CD4-positive, alpha-beta T cell (primary cell): ENCODE measurements around the gene MED15. TPM values are rescaled to one million over a fixed set of nuclear protein-coding genes. Genes with fewer than 3 reads are reported as not detected.

Source experiments
- ATAC-seq: fragments of 200-7000 bp; cut with Tn5 transposase; one replicate; pipeline ENCODE4 v1.10.0; 2022; ENCODE audit warnings: mild to moderate bottlenecking; ENCODE audit not compliant: poor library complexity
- CTCF ChIA-PET: fragments of 350-600 bp; sonication (Branson Sonifier 250); formaldehyde crosslinking; loops from one replicate; lab custom pipeline; 2021; ENCODE audit warnings: antibody characterized with exemption, inconsistent platforms; lab: Charles Lee
- POLR2A ChIA-PET: fragments of 350-600 bp; sonication (Branson Sonifier 250); formaldehyde crosslinking; loops from one replicate; lab custom pipeline; 2021; ENCODE audit warnings: antibody characterized with exemption, inconsistent platforms; lab: Charles Lee
- DNase-seq, 14 experiments: peaks; one replicate each; pipeline ENCODE4 v3.0.0-alpha.2; 2013 to 2020; ENCODE audit warnings: mixed read lengths in 2 of 14
- H3K27ac ChIP-seq, 2 donors: one replicate each; pipeline versions ENCODE4 v1.5.1 to v1.7.0; 2013; ENCODE audit warnings: low read length in 2 of 2, low read depth in 1 of 2, mild to moderate bottlenecking in 1 of 2
- H3K27me3 ChIP-seq, 2 experiments: 1 replicate in 1 of 2; 2 replicates in 1 of 2; pipeline versions ENCODE4 v1.6.1 to v1.7.0; 2013; ENCODE audit warnings: low read length in 2 of 2, control low read depth in 1 of 2, mild to moderate bottlenecking in 1 of 2, moderate library complexity in 1 of 2; ENCODE audit not compliant: insufficient read depth in 2 of 2, control insufficient read depth in 1 of 2
- H3K36me3 ChIP-seq: one replicate; pipeline ENCODE4 v1.6.1; 2013; ENCODE audit warnings: low read length, control low read depth; ENCODE audit not compliant: insufficient read depth
- H3K4me1 ChIP-seq: one replicate; pipeline ENCODE4 v1.6.1; 2013; ENCODE audit warnings: low read length, control low read depth; ENCODE audit not compliant: insufficient read depth
- H3K4me3 ChIP-seq: one replicate; pipeline ENCODE4 v1.5.1; 2013; ENCODE audit warnings: mild to moderate bottlenecking, low read length, moderate library complexity
- H3K9me3 ChIP-seq, 2 experiments: 1 replicate in 1 of 2; 2 replicates in 1 of 2; pipeline versions ENCODE4 v1.6.1 to v1.7.0; 2013; ENCODE audit warnings: low read length in 2 of 2, mild to moderate bottlenecking in 2 of 2, control low read depth in 1 of 2, moderate library complexity in 1 of 2; ENCODE audit not compliant: control insufficient read depth in 1 of 2, insufficient read depth in 1 of 2
- H3K27ac Mint-ChIP-seq: one replicate; pipeline ENCODE4 v1.8.0; 2020; ENCODE audit warnings: mixed read lengths
- H3K27me3 Mint-ChIP-seq: one replicate; pipeline ENCODE4 v1.8.0; 2021; ENCODE audit warnings: mixed read lengths
- H3K36me3 Mint-ChIP-seq: one replicate; pipeline ENCODE4 v1.8.0; 2021; ENCODE audit warnings: low read depth, mixed read lengths
- H3K4me1 Mint-ChIP-seq: one replicate; pipeline ENCODE4 v1.8.0; 2021; ENCODE audit warnings: low read depth, mixed read lengths
- H3K4me3 Mint-ChIP-seq: one replicate; pipeline ENCODE4 v1.8.0; 2020; ENCODE audit warnings: mild to moderate bottlenecking, mixed read lengths
- H3K9me3 Mint-ChIP-seq: one replicate; pipeline ENCODE4 v1.8.0; 2020; ENCODE audit warnings: mixed read lengths
- intact Hi-C, 2 experiments: fragments of 100-400 bp; cut with DNase I in 1 of 2; cut with micrococcal nuclease in 1 of 2; formaldehyde crosslinking; loops; one replicate each; pipeline versions ENCODE4 v1.15.1 to v1.9.0; 2023 to 2025; cut with DNase I, micrococcal nuclease
- total RNA-seq, 174 experiments: library from RNA in 2 of 174; stranded (reverse) in 2 of 174; gene quantifications; one replicate each; pipeline ENCODE4 v1.2.3 and lab custom pipeline; 2021 to 2026
- TF ChIP-seq, protein P1 (sequence below): fragments of 200-600 bp; IDR thresholded peaks from one replicate; pipeline ENCODE4 v1.8.0; 2022; ENCODE audit warnings: antibody characterized with exemption, mild to moderate bottlenecking

MED15 gene
- total RNA-seq, 2 experiments from 2014 or later: 181 to 191 TPM

- Mint-ChIP-seq H3K27me3 (no peaks in the 10 kb centered on the region), H3K4me1 (peaks cover 71% of the 10 kb centered on the region), H3K36me3 (peaks cover 95% of the 10 kb centered on the region), H3K27ac (peak overlapping the region; percentile 92), H3K9me3 (peaks cover 6% of the 10 kb centered on the region), H3K4me3 (no peak overlapping the region)
- peaks cover 64% of the 10 kb centered on the region for H3K4me1 ChIP-seq
- ChIA-PET CTCF (interaction anchor here (0.7 kb wide), 1 partner anchor 50 kb away, joined by 3 read pairs; no protein-coding TSS in a partner anchor), POLR2A (interaction anchor here (1.2 to 11.1 kb wide), 10 partner anchors 9 to 144 kb away, joined by 4 to 343 read pairs (median 18); partner anchors contain the start of gene MED15)
- H3K36me3 ChIP-seq: peaks cover 54% of the 10 kb centered on the region
- TF ChIP-seq, protein P1, sequence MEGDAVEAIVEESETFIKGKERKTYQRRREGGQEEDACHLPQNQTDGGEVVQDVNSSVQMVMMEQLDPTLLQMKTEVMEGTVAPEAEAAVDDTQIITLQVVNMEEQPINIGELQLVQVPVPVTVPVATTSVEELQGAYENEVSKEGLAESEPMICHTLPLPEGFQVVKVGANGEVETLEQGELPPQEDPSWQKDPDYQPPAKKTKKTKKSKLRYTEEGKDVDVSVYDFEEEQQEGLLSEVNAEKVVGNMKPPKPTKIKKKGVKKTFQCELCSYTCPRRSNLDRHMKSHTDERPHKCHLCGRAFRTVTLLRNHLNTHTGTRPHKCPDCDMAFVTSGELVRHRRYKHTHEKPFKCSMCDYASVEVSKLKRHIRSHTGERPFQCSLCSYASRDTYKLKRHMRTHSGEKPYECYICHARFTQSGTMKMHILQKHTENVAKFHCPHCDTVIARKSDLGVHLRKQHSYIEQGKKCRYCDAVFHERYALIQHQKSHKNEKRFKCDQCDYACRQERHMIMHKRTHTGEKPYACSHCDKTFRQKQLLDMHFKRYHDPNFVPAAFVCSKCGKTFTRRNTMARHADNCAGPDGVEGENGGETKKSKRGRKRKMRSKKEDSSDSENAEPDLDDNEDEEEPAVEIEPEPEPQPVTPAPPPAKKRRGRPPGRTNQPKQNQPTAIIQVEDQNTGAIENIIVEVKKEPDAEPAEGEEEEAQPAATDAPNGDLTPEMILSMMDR: no peak
- H3K27me3 ChIP-seq: no peaks in the 10 kb centered on the region
- H3K9me3 ChIP-seq: peaks cover 7% of the 10 kb centered on the region in 2 experiments
- no peak for ATAC-seq
- DNase-seq: no peak
- intact Hi-C loops: loop anchor here (1.0 to 10.0 kb wide), 2 partner anchors 10 to 104 kb away; no protein-coding TSS in a partner anchor
- peak overlapping the region; percentile 18 to 52 for H3K27ac ChIP-seq
- H3K4me3 ChIP-seq: no peak overlapping the region
These were observed 51.1 kb downstream of the MED15 start for GRCh38 chr22:20558534-20558933.

DNA sequence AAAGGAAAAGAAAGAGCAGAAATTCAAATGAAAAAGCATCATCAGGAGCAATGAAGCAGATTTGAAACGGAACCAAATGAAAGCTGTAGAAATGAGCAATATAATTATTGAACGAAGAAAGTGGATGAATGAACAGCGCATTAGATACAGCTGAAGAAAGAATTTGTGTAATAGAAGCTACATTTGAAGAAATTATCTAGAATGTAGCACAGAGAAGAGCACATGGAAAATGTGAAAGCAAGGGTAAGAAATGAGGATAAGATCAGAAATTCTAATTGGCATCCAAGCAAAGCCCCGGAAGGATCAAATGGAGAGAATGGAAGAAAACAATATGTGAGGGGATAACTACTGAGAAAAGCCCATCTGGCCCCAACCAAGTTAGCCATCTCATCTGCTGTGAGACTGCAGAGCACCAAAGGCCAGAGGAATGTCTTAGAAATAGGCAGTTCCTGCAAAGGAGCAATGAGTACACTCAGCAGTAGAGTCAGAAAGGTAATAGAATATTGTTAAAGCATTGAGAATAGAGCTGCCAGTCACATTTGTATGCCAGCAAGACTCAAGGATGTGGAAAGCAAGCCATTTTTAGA, 51.9 kb downstream of the MED15 start:
- peak overlapping the region; percentile 92 for H3K27ac Mint-ChIP-seq
- Histone ChIP-seq H3K4me1 (peaks cover 64% of the 10 kb centered on the region), H3K27ac (no peak overlapping the region), H3K27me3 (no peaks in the 10 kb centered on the region), H3K36me3 (peaks cover 47% of the 10 kb centered on the region), H3K9me3 (peaks cover 7% of the 10 kb centered on the region in 2 experiments), H3K4me3 (no peak overlapping the region)
- ChIA-PET CTCF (interaction anchor here (0.8 kb wide), 1 partner anchor 10 kb away, joined by 3 read pairs; no protein-coding TSS in a partner anchor), POLR2A (interaction anchor here (1.2 to 11.1 kb wide), 5 partner anchors 8 to 96 kb away, joined by 4 to 343 read pairs (median 60); partner anchors contain the start of gene MED15)
- intact Hi-C loops: loop anchor here in 1 of 2 experiments (10.0 kb wide), 1 partner anchor 104 kb away; no protein-coding TSS in a partner anchor
- no peak for ATAC-seq
- peaks cover 6% of the 10 kb centered on the region for H3K9me3 Mint-ChIP-seq
- TF ChIP-seq, protein P1: no peak
- H3K4me1 Mint-ChIP-seq: peaks cover 75% of the 10 kb centered on the region
- H3K36me3 Mint-ChIP-seq: peaks cover 95% of the 10 kb centered on the region
- DNase-seq: no peak
- H3K27me3 Mint-ChIP-seq: no peaks in the 10 kb centered on the region
- no peak overlapping the region for H3K4me3 Mint-ChIP-seq

DNA sequence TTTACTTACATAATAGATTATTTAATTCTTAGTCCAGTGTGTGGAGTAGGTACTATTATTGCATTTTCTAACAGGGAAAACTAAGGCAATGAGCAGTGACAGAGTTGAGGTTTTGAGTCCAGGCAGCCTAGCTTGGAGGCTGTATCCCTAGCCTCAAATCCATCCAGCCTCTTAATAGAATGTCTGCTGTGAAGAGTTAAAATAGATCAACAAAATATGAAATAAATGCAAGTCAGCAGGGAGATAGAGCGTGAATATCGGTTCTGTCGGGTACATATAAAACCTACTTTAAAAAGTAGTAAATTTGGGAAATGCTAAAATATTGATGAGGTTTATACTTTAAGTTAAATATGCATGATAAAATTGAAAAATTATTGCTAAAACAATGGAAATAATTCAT, 53.3 kb downstream of the MED15 start:
- Histone ChIP-seq H3K9me3 (peaks cover 7% of the 10 kb centered on the region in 2 experiments), H3K4me3 (no peak overlapping the region), H3K27me3 (no peaks in the 10 kb centered on the region), H3K27ac (no peak overlapping the region), H3K4me1 (peaks cover 64% of the 10 kb centered on the region), H3K36me3 (peaks cover 46% of the 10 kb centered on the region)
- no peak overlapping the region for H3K4me3 Mint-ChIP-seq
- H3K9me3 Mint-ChIP-seq: peaks cover 6% of the 10 kb centered on the region
- intact Hi-C loops: loop anchor here in 1 of 2 experiments (5.0 kb wide), 1 partner anchor 47 kb away; no protein-coding TSS in a partner anchor
- peaks cover 74% of the 10 kb centered on the region for H3K4me1 Mint-ChIP-seq
- POLR2A ChIA-PET: interaction anchor here (1.4 kb wide), 1 partner anchor 8 kb away, joined by 3 read pairs; no protein-coding TSS in a partner anchor
- H3K27me3 Mint-ChIP-seq: no peaks in the 10 kb centered on the region
- ATAC-seq (no peak), DNase-seq (no peak)
- H3K27ac Mint-ChIP-seq: peak overlapping the region; percentile 92
- peaks cover 92% of the 10 kb centered on the region for H3K36me3 Mint-ChIP-seq
- TF ChIP-seq, protein P1: no peak
- CTCF ChIA-PET: no interaction called here
